ENCODE data around the gene PTPN7.

PTPN7 gene

GRCh38 chr1:202133496-202133895 is 26.9 kb downstream of the PTPN7 start:
- no peak for DNase-seq (ENCODE audit: low read depth, low spot score)
- no peak overlapping the region for H3K27ac ChIP-seq

- H3K27ac ChIP-seq, result peak overlapping the region; percentile 19
- DNase-seq (ENCODE audit: low read depth, low spot score), result no peak
Measured at GRCh38 chr1:202133001-202133400, 27.4 kb downstream of the PTPN7 start.

- peak overlapping the region; percentile 19 for H3K27ac ChIP-seq
- no peak for DNase-seq (ENCODE audit: low read depth, low spot score)
Measured at GRCh38 chr1:202131956-202132821, 28.2 kb downstream of the PTPN7 start.

GRCh38 chr1:202130816-202131522 is 29.4 kb downstream of the PTPN7 start:
- no peak for DNase-seq (ENCODE audit: low read depth, low spot score)
- no peak overlapping the region for H3K27ac ChIP-seq

- no peak overlapping the region for H3K27ac ChIP-seq
- no peak for DNase-seq (ENCODE audit: low read depth, low spot score)
Measured at GRCh38 chr1:202130297-202130721, 30.1 kb downstream of the PTPN7 start.

GRCh38 chr1:202129453-202130296 is 30.7 kb downstream of the PTPN7 start:
- H3K27ac ChIP-seq, result no peak overlapping the region
- DNase-seq (ENCODE audit: low read depth, low spot score), result no peak

GRCh38 chr1:202127836-202128622 is 32.4 kb downstream of the PTPN7 start:
- H3K27ac ChIP-seq, result no peak overlapping the region

GRCh38 chr1:202127061-202127460 is 33.3 kb downstream of the PTPN7 start:
- no peak overlapping the region for H3K27ac ChIP-seq
- no peak for DNase-seq (ENCODE audit: low read depth, low spot score)

More at GRCh38 chr1:202127836-202128622, 32.4 kb downstream of the PTPN7 start:
- DNase-seq (ENCODE audit: low read depth, low spot score), result no peak

GRCh38 chr1:202126426-202126825 is 34.0 kb downstream of the PTPN7 start:
- no peak overlapping the region for H3K27ac ChIP-seq
- no peak for DNase-seq (ENCODE audit: low read depth, low spot score)

GRCh38 chr1:202125611-202126010 is 34.8 kb downstream of the PTPN7 start:
- DNase-seq (ENCODE audit: low read depth, low spot score), result no peak
- no peak overlapping the region for H3K27ac ChIP-seq

- no peak for DNase-seq (ENCODE audit: low read depth, low spot score)
Measured at GRCh38 chr1:202124142-202124541, 36.3 kb downstream of the PTPN7 start.

GRCh38 chr1:202123336-202123813 is 37.0 kb downstream of the PTPN7 start:
- H3K27ac ChIP-seq, result no peak overlapping the region
- no peak for DNase-seq (ENCODE audit: low read depth, low spot score)

More at GRCh38 chr1:202124142-202124541, 36.3 kb downstream of the PTPN7 start:
- H3K27ac ChIP-seq, result no peak overlapping the region

GRCh38 chr1:202122639-202123335 is 37.6 kb downstream of the PTPN7 start, which contains the start of gene GPR37L1:
GPR37L1 (plus strand) TSS chr1:202122917; CDS start chr1:202122964, 47 bp downstream.
- no peak within 1 kb of the TSS for H3K27ac ChIP-seq
- no peak for DNase-seq (ENCODE audit: low read depth, low spot score)

GRCh38 chr1:202121006-202121405 is 39.4 kb downstream of the PTPN7 start:
- H3K27ac ChIP-seq, result no peak overlapping the region
- DNase-seq (ENCODE audit: low read depth, low spot score), result no peak

- no peak overlapping the region for H3K27ac ChIP-seq
- DNase-seq (ENCODE audit: low read depth, low spot score), result no peak
Measured at GRCh38 chr1:202117898-202118371, 42.5 kb downstream of the PTPN7 start.

- DNase-seq (ENCODE audit: low read depth, low spot score), result no peak
Measured at GRCh38 chr1:202116287-202116686, 44.1 kb downstream of the PTPN7 start.

GRCh38 chr1:202113690-202114300 is 46.6 kb downstream of the PTPN7 start:
- DNase-seq (ENCODE audit: low read depth, low spot score), result no peak
- peak overlapping the region; percentile 56 for H3K27ac ChIP-seq

More at GRCh38 chr1:202116287-202116686, 44.1 kb downstream of the PTPN7 start:
- no peak overlapping the region for H3K27ac ChIP-seq
